SK-N-SH treated with all-trans-retinoic acid at 6 μM for 48 hours (cell line): ENCODE results near the gene NUMBL.

ENCODE experiments used
- ARNTL ChIP-seq: fragments of 450-650 bp; formaldehyde crosslinking; IDR thresholded peaks from 2 replicates; pipeline ENCODE4 v1.5.0; 2020; ENCODE audit warnings: low read depth, mild to moderate bottlenecking, moderate library complexity, borderline replicate concordance
- CSDC2 ChIP-seq: fragments of 250-450 bp; sonication (Bioruptor Pico); IDR thresholded peaks from 2 replicates; pipeline ENCODE4 v1.5.0; 2020; ENCODE audit warnings: mild to moderate bottlenecking, moderate library complexity
- ESRRG ChIP-seq: fragments of 250-450 bp; sonication (Bioruptor Pico); IDR thresholded peaks from 2 replicates; pipeline ENCODE4 v1.6.1; 2021; ENCODE audit warnings: mild to moderate bottlenecking
- ISL1 ChIP-seq: fragments of 250-450 bp; sonication (Bioruptor Pico); IDR thresholded peaks from 2 replicates; pipeline ENCODE4 v2.1.2; 2022; ENCODE audit warnings: mild to moderate bottlenecking, moderate library complexity
- RARB ChIP-seq: fragments of 250-450 bp; sonication (Bioruptor Pico); IDR thresholded peaks from 2 replicates; pipeline ENCODE4 v1.8.0; 2021; ENCODE audit warnings: mild to moderate bottlenecking, moderate library complexity
- SNAI2 ChIP-seq: fragments of 250-450 bp; sonication (Bioruptor Pico); IDR thresholded peaks from 2 replicates; pipeline ENCODE4 v1.5.0; 2020; ENCODE audit warnings: mild to moderate bottlenecking, moderate library complexity
- TCF4 ChIP-seq: fragments of 250-450 bp; sonication (Bioruptor Pico); IDR thresholded peaks from 2 replicates; pipeline ENCODE4 v1.8.0; 2021; ENCODE audit warnings: mild to moderate bottlenecking, moderate library complexity, borderline replicate concordance
- ZFP3 ChIP-seq: fragments of 250-450 bp; sonication (Bioruptor Pico); IDR thresholded peaks from 2 replicates; pipeline ENCODE4 v1.5.0; 2020; ENCODE audit warnings: mild to moderate bottlenecking, moderate library complexity
- ZFP30 ChIP-seq: fragments of 450-650 bp; formaldehyde crosslinking; IDR thresholded peaks from 2 replicates; pipeline ENCODE4 v1.5.0; 2022; ENCODE audit warnings: mild to moderate bottlenecking, moderate library complexity
- ZNF565 ChIP-seq: fragments of 450-650 bp; formaldehyde crosslinking; conservative IDR thresholded peaks from 2 replicates; pipeline ENCODE4 v1.5.0; 2020; ENCODE audit warnings: low read depth, mild to moderate bottlenecking, moderate library complexity
- ZNF8 ChIP-seq: fragments of 450-650 bp; formaldehyde crosslinking; IDR thresholded peaks from 2 replicates; pipeline ENCODE4 v1.5.0; 2020; ENCODE audit warnings: mild to moderate bottlenecking, moderate library complexity
- TF ChIP-seq, protein P1 (sequence below): fragments of 250-450 bp; sonication (Bioruptor Pico); IDR thresholded peaks from 2 replicates; pipeline ENCODE4 v1.8.0; 2021; ENCODE audit warnings: low read depth, mild to moderate bottlenecking, moderate library complexity, borderline replicate concordance
- TF ChIP-seq, protein P2 (sequence below): fragments of 250-450 bp; sonication (Bioruptor Pico); IDR thresholded peaks from 2 replicates; pipeline ENCODE4 v1.8.0; 2020; ENCODE audit warnings: mild to moderate bottlenecking, moderate library complexity, borderline replicate concordance

- no peak for TF ChIP-seq ZNF8 (CRISPR knock-in tag)
- no peak for TF ChIP-seq ZFP30
- TF ChIP-seq, protein P1, sequence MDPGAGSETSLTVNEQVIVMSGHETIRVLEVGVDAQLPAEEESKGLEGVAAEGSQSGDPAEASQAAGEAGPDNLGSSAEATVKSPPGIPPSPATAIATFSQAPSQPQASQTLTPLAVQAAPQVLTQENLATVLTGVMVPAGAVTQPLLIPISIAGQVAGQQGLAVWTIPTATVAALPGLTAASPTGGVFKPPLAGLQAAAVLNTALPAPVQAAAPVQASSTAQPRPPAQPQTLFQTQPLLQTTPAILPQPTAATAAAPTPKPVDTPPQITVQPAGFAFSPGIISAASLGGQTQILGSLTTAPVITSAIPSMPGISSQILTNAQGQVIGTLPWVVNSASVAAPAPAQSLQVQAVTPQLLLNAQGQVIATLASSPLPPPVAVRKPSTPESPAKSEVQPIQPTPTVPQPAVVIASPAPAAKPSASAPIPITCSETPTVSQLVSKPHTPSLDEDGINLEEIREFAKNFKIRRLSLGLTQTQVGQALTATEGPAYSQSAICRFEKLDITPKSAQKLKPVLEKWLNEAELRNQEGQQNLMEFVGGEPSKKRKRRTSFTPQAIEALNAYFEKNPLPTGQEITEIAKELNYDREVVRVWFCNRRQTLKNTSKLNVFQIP, result no peak
- TF ChIP-seq ZFP3 (CRISPR knock-in tag), result no peak
- no peak for TF ChIP-seq TCF4 (CRISPR knock-in tag)
- no peak for TF ChIP-seq CSDC2 (CRISPR knock-in tag)
- TF ChIP-seq, protein P2, sequence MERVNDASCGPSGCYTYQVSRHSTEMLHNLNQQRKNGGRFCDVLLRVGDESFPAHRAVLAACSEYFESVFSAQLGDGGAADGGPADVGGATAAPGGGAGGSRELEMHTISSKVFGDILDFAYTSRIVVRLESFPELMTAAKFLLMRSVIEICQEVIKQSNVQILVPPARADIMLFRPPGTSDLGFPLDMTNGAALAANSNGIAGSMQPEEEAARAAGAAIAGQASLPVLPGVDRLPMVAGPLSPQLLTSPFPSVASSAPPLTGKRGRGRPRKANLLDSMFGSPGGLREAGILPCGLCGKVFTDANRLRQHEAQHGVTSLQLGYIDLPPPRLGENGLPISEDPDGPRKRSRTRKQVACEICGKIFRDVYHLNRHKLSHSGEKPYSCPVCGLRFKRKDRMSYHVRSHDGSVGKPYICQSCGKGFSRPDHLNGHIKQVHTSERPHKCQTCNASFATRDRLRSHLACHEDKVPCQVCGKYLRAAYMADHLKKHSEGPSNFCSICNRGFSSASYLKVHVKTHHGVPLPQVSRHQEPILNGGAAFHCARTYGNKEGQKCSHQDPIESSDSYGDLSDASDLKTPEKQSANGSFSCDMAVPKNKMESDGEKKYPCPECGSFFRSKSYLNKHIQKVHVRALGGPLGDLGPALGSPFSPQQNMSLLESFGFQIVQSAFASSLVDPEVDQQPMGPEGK (CRISPR knock-in tag), result no peak
- TF ChIP-seq ISL1 (CRISPR knock-in tag), result no peak
- TF ChIP-seq RARB (CRISPR knock-in tag), result no peak
- TF ChIP-seq ARNTL (CRISPR knock-in tag), result no peak
- TF ChIP-seq ZNF565 (CRISPR knock-in tag), result no peak
- no peak for TF ChIP-seq ESRRG (CRISPR knock-in tag)
- TF ChIP-seq SNAI2, result no peak
Observed at GRCh38 chr19:40685016-40685526, 5.4 kb downstream of the NUMBL start.
